CD4-positive, alpha-beta T cell treated with Interleukin-4 for 1 hour (primary cell): ENCODE results near the gene DNAJC30.
"Not testable (repeated sequence)": the region's sequence is repeated elsewhere in the genome, so short reads cannot be mapped to it uniquely, and the experiment has no call there.

Experiments
- DNase-seq, 2 donors: peaks; one replicate each; pipeline ENCODE4 v3.0.0-alpha.2; 2020 to 2022

Gene DNAJC30

DNA sequence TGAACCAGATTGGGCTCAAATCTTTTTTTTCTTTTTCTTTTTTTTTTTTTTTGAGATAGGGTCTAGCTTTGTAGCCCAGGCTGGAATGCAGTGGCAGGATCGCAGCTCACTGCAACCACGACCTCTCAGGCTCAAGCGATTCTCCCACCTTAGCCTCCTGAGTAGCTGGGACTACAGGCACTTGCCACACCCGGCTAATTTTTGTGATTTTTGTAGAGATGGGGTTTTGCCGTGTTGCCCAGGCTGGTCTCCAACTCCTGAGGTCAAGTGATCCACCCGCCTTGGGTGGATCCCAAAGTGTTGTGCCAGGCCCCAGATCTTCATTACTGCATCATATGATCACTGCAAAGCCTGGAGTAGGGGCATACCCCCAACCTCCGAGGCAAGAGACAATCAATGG lies 2.8 kb downstream of the DNAJC30 start:
- DNase-seq, result no peak

DNA sequence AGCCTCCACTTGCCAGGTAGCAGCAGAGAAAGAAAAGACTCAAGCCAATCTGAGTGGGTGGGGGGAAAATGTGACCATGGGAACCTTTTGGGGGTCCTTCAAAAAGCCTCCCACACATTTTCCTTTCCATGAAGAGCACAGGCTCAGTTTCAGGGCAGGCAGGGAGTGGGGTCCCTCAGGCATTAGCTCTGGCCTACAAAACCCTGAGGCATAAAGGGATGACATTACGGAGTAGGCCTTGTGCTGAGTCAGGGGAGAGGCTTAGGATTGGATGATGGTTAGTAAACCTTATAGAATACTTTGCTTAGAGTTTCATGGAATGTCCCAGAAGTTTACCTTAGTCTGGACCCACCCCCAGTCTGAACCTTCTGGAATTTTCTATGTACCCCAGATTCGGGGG lies 3.5 kb downstream of the DNAJC30 start:
- DNase-seq, result no peak

DNA sequence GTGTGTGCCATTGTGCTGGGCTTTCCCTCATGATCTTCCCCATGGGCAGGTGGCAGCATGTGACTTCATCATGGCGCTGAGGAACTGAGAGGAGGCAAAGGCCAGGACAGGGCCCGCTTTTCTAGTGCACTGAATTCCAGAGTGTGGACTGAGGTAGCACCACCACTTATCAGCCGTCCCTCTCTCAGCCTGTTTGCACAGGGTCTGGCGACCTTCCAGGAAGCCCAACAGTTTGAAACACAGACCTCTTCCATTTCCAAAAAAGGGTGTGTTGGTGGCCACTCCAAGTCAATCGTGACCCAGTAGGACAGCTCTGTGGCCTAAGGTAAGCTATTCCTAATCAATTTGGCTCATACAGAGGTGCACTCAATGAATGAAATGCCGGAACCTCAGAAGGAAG lies 4.4 kb downstream of the DNAJC30 start:
- no peak for DNase-seq

DNA sequence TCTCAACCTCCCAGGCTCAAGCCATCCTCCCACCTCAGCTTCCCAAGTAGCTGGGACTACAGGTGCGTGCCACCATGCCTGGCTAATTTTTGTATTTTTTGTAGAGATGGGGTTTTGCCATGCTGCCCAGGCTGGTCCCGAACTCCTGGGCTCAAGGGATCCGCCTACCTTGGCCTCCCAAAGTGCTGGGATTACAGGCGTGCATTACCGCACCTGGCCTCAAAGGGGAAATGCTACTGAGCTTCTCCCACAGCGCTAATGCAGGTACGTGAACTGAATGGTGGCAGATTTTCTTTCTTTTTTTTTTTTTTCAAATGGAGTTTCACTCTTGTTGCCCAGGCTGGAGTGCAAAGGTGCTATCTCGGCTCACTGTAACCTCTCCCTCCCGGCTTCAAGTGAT lies 7.2 kb downstream of the DNAJC30 start:
- DNase-seq, result not testable (repeated sequence)

DNA sequence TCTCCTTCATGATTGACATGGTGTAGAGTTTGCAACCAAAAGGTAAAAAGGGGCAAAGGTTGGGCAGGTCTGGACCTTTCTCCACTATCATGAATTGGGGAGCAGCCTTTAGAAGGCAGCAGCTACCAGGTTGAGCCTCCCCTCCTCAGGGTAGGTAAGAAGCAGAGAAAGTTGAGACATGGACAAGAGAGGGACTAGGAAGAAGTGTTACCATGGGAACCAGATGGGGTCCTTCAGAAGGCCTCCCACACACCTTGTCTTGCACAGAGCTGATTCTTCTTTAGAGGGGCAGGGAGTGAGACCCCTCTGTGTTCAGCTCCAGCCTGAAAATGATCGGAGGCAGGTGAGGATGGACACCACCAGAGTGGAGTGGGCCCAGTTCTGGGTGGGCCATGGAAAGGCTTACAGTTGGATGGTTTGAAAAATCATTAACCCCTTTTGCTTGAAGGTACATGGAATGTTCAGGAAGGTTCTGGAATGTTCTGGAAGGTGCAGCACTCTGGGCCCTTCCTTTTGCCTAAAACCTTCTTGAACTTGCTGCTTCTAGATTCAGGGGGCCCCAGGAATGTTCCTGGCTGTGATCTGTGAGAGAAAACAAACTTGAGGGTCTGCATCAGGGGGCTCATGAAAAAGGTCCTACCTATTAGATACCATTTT lies 8.7 kb downstream of the DNAJC30 start:
- DNase-seq, result no peak

DNA sequence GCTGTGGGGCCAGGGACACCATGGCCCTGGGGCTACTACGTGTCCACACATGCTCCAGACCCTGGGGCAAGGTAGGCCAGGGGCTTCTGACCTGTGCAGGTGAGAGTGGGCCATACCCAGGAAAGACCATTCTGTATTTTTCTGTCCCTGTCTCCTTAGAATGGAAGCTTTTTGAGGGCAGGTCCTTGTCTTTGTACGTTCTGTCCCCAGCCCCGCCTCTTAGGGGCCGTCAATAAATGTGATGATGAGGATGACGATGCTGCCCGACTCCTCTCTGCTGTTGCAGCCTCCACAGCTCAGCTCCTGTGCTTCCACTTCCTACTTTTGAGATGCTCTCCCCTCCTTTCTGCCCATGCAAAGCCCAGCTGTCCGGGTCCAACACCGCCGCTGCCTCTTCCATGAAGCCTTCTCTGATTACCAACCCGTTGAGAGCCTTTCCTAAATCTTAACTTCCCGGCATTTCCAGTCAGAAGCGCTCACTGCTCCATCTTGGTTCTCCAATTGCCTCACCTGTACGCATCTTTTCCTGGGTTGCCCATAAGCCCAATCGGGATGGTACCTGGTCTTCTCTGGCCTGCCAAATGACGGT lies 11.3 kb downstream of the DNAJC30 start:
- no peak for DNase-seq

DNA sequence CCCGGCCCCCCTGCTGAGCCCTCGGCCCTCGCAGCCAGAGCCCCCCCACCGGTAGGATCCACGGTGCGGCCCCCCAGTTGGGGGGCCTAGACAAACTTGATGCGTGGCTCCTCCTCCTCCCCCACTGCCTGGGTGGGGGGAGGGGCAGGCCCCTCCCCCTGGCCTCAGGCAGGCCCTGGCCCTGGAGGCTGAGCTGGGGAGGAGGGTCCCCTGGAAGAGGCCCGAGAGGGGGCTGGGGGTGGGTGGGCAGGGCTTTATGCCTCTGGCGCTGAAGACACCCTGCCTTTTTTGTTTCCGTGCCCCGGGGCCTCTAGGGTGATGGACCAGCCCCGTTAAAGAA lies 12.0 kb downstream of the DNAJC30 start:
- DNase-seq, result no peak

DNA sequence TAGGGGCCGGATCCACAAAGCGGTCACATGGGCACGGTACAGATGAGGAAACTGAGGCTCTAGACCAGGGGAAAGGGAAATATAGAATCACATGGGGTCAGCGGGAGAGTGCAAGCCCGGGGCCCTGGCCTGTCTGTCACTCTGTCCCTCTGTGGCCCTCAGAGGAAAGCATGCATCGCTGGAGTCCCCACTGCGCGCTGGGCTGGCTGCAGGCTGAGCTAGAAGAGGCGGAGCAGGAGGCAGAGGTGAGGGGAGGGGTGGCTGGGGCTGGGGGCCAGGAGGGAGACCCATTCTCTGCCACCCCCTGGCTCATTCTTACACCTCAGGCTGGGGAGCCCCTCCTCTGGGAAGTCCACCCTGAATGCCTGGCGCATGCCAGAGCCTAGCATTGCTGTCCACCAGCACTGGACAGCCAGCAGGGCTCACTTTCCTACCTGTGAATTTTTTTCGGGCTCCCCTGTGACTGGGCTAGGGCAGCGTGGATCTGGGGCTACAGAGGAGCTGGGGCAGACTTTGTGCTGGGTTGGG lies 13.3 kb downstream of the DNAJC30 start:
- DNase-seq, result no peak

DNA sequence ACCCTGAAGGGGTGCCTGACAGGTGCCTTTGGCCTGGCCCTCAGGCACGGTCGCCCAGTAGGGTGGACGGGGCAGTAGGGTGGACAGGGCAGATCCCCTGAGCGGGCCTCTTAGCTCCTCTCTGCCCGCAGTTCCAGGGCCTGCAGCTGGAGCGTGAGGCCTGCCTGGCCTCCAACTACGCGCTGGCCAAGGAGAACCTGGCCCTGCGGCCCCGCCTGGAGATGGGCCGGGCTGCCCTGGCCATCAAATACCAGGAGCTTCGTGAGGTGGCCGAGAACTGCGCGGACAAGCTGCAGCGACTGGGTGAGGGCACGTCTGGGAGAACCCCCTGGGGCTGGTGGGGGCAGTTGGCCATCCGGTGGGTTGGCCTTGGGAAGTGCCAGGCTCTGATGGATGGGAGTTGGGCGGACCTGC lies 14.0 kb downstream of the DNAJC30 start:
- no peak for DNase-seq

DNA sequence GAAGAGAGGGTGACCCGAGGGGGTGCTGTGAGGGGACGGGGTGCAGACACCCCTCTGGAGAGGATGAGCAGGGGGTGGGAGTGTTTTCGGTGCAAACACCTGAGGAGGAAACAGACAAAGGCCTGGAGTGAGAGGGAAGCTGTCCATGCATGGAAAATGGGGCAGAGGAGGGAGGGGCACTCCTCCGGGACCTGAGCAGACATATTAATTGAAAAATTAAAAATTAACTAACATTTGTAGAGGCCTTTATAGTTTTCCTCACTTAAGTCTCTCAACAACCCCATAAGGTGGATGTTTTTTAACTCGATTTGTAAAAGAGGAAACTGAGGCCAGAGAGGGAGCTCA lies 14.4 kb downstream of the DNAJC30 start:
- no peak for DNase-seq

DNA sequence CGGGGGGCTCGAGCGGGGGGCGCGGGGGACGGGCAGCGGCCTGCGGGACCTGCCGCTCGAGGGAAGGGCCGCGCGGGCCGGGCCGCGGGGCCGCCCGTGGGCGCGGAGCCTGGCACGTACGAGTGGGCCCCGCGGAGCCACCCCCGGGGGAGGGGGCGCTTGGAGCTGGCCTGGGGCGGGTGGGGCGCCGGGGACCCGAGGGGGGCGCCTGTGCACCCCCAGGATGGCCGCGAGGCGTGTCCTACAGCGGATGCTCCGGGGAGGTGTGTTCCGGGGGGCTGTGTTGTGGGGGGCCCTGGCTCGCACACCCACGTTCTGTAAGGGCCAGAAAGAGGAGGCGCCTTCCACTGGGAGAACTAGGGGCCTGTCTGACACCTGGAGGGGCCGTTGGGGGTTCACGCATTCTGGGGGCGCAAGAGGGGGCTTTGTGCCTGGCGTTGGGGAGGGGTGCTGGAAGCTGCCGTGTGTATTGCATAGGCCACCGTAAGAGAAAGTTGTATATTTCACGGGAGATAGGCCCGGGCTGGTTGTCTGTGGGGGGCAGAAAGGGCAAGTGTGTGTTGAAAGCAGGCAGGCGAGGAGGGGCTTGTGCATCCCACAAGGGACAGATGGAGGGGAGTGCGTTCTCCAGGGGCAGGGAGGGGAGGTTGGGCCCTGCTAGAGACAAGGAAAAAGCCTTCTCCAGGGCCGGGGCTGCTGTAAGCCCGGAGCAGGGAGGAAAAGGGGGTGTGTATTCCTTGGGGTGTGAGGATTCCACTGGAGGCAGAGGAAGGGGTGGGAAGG lies 15.0 kb downstream of the DNAJC30 start:
- no peak for DNase-seq

DNA sequence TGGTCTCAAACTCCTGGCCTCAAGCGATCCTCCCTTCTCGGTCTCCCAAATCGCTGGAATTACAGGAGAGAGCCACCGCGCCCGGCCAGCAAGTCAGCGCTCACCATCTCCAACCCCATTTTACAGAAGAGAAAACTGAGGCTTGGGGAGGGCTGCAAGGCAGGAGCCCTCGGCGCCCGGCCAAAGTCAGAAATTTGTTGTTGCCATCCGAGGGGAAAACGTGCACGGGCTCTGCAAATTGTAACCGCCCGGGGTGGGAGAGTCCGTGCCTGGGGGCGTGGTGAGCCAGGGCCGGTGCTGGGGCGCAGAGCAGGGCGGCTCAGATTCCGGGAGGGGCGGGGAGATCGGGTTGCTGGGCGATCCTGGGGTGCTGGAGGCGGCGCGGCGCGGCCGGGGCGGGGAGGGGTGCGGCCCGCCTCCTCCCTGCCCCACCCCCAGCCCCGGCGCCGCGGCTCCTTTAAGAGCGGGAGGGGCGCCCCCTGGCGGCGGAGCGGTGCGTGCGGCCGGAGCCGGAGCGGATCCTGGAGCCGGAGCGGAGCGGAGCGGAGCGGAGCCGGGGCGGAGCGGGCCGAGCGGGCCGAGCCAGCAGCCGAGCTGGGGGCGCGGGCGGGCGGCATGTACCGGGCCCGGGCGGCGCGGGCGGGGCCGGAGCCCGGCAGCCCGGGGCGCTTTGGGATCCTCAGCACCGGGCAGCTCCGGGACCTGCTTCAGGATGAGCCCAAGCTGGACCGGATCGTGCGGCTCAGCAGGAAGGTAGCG lies 15.7 kb downstream of the DNAJC30 start, which contains the start of gene VPS37D:
Gene VPS37D (plus strand): TSS at position 488 of the 759 bp plus-strand sequence. CDS start 128 bp downstream, at position 616.
- DNase-seq, result peak; percentile 91 to 93

DNA sequence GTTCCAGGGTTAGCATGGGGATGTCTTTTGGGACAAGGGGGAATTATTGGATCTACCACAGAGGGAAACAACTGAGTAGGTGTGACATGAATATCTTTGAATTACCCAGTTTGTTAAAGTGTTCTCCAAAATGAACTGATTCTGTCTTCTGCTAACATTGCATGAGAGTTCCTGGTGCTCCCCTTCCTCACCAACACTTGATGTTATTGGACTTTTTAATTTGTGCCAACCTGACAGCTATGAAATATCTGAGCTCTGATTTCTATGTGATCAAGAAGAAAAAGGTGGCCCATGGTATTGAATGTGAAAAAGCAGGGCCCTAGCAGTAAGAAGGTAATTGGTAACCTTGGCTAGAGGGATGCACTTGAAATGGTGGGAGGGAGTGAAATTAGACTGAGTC lies 20.2 kb downstream of the DNAJC30 start:
- no peak for DNase-seq

DNA sequence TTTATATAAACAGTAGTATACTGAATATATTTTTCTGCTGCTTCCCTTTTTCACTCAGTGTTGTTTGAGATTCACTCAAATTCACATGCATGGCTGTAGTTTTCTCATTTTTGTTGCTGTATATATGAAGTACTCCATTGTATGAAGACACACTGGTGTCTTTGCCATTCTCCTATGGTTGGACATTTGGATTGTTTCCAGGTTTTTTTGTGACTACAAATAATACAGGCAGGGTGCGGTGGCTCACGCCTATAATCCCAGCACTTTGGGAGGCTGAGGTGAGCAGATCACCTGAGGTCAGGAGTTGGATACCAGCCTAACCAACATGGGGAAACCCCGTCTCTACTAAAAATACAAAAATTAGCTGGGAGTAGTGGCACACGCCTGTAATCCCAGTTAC lies 22.7 kb downstream of the DNAJC30 start:
- not testable (repeated sequence) for DNase-seq

DNA sequence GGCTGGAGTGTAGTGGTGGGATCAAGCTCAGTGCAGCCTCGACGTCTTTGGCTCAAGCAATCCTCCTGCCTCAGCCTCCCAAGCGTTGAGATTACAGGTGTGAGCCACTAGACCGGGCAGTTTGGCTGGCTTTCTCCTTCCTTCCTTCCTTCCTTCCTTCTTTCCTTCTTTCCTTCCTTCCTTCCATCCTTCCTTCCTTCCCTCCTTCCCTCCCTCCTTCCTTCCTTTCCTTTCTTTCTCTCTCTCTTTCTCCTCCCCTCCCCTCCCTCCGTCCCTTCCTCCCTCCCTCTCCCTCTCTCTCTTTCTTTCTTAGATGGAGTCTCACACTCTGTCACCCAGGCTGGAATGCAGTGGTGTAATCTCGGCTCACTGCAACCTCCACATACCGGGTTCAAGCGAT lies 23.3 kb downstream of the DNAJC30 start:
- no peak for DNase-seq

DNA sequence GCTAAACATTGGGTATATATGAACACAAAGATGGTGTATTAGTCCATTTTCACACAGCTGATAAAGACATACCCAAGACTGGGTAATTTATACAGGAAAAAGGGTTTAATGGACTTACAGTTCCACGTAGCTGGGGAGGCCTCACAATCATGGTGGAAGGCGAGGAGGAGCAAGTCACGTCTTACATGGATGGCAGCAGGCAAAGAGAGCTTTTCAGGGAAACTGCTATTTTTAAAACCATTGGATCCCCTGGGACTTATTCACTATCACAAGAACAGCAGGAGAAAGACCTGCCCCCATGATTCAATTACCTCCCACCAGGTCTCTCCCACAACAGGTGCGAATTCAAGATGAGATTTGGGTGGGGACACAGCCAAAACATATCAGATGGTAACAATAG lies 27.9 kb downstream of the DNAJC30 start:
- not testable (repeated sequence) for DNase-seq

DNA sequence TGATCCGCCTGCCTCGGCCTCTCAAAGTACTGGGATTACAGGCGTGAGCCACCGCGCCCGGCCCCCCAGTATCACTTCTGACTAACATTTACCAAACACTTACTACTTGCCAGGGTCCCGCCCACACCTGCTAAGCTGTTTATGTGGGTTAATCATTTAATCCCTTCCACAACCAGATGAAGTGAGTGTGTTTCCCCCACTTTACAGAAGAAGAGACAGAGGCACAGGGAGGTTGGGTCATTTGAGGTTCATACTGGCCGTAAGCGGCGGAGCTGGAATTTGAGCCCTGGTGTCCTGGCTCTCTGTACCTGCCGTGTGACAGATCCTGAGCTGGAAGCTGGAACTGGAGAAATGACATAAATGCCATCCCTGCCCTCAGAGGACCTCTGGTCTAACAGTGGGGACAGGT lies 30.7 kb downstream of the DNAJC30 start:
- DNase-seq, result no peak

DNA sequence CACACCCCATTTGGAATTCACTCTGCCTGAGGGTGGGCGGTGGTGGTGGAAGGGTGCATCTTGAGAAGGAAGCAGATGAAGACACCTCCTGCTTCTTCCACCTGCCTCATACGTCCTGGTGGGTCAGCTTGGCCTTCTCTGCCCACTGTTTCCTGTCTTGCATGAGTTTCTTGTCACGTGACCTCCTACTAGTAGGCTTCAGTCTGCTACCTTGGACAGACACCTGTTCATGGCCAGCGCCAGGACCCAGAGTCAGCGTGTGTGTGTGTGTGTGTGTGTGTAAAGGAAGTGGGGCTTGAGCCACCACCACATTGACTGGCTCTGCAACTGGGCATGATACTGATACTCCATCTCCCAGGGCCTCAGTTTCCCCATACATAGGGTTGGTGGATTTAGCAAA lies 32.7 kb downstream of the DNAJC30 start:
- DNase-seq, result no peak

DNA sequence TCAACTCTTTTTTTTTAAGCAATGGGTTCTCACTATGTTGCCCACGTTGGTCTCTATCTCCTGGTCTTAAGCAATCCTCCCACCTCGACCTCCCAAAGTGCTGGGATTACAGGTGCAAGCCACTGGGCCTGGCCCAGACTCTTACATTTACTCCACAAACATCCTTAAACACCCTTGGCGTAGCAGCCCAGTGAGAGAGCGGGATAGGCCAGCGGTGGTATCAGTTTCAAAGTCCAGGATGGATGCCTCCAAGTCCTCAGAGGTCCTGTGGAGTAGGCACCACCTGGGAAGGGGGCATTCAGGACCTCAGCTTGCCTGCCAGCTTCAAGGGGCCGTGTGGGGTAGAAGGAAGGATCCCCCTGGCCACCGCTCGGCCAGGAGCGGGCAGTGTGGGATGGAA lies 33.7 kb downstream of the DNAJC30 start:
- no peak for DNase-seq

DNA sequence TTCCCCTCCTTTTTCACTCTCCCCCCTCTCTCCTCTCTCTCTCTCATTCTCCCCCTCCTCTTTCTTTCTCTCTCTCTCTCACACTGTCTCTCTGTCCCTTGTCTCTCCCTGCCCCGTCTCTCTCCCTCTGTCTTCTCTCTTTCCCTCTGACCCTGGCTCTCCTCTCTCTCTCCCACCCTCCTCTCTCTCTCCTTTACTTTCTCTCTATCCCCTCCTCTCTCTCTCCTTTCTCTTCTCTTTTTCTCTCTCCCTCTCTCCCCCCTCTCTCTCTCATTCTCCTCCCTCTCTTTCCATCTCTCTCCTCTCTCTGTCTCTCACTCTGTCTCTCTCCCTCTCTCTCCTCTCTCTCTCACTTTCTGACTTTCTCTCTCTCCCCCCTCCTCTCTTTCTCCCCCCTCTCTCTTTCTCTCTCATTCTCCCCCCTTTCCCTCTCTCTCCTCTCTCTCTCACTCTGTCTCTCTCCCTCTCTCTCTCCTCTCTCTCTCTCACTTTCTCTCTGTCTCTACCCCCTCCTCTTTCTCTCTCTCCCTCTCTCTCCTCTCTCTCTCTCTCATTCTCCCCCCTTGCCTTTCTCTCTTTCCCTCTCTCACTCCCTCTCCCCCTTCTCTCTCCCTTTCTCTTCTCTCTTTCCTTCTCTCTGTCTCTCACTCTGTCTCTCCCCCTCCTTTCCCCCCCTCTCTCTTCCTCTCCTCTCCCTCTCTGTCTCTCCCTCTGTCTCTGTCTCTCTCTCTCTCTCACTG lies 34.5 kb downstream of the DNAJC30 start:
- no peak for DNase-seq

DNA sequence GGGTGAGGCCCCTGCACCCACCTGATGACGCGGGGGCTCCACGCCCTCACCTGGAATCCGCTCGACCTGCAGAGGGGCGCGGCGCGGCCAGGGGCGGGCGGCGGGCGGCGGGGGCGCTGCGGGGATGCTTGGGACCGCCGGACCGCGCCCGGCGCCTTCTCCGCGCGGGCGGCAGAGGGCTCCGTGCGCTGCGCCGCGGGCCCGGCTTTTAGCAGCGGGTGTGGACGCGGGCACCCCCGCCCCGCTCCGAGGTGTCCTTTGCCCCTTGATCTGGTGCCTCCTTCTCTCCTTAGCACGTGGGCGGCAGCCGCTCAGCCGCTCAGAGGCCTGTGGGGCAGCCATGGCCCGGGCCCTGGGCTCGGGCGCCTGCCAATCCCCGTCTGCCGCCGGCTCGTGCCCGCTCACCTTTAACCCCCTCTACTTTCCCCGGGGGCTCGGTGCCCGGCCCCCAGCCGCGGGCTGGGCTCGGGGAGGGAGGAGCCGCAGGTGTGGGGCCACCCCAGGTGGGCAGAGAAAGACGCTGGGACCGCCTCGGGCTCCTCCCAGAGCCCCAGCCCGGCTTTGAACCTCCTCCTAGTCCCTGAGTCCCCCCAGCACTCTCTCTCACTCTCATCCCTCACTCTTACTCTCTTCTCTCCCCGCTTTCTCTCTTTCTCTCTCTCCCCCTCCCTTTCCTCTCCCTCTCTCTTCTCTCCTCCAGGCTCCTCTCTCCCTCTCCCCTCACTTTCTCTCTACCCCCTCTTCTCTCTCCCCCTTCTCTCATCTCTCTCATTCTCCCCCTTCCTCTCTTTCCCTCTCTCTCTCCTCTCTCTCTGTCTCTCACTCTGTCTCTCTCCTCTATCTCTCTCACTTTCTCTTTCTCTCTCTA lies 35.3 kb downstream of the DNAJC30 start:
- DNase-seq, result peak in 1 of 2 donors; percentile 23
